HG03439 (cell line): ENCODE data around the gene UTP11.
"Not testable (repeated sequence)": the region's sequence is repeated elsewhere in the genome, so short reads cannot be mapped to it uniquely, and the experiment has no call there.

Experiments used
- ATAC-seq: cut with Tn5 transposase; IDR thresholded peaks from one replicate; pipeline ENCODE4 v1.9.1; 2021; ENCODE audit warnings: mild to moderate bottlenecking, moderate library complexity; ENCODE audit not compliant: unreplicated experiment

UTP11 gene

GRCh38 chr1:38027201-38028104, 14.9 kb downstream of the UTP11 start:
- peak; percentile 1 for ATAC-seq

DNA sequence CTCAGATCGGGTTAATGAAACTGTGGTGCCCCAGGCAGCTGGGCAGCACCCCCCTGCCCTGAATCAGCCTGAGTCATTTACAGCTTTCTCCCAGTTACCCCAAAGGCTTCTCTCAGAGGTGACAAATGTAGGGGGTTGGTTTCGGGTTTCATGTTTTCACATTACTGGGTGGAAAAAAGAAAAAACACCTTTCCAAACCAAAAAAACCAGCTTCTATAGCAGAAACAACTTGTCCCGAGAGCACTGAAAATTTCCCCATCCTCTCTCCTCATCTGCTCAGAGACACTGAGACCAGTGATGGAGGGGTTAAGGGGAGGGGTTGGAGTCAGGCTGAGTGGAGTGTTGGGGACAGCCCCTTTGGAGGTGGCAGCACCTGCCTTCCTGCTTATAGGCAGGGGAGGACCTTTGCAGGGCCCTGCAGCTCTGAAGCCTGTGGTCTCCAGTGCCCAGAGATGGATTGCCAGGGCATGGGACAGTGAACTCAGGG, 15.6 kb downstream of the UTP11 start:
- ATAC-seq: peak; percentile 68

DNA sequence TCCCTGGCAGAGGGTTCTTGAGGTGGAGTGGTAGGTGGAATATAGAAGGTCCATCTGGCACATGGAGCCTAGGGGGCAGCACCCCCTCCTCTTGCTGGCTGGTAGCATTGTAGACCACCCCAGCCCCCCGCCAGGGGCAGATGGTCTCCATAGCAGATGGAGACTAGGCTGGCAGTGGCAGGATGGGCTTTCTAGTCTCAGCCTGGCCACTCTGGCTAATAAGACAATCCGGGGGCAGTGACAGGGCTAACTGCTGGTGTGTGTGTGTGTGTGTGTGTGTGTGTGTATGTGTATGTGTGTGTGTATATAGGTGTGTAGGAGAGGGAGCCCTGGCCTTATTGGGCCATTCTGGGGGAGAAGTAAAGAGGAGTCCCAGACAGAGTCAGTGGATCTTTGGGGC, 16.1 kb downstream of the UTP11 start:
- no peak for ATAC-seq

DNA sequence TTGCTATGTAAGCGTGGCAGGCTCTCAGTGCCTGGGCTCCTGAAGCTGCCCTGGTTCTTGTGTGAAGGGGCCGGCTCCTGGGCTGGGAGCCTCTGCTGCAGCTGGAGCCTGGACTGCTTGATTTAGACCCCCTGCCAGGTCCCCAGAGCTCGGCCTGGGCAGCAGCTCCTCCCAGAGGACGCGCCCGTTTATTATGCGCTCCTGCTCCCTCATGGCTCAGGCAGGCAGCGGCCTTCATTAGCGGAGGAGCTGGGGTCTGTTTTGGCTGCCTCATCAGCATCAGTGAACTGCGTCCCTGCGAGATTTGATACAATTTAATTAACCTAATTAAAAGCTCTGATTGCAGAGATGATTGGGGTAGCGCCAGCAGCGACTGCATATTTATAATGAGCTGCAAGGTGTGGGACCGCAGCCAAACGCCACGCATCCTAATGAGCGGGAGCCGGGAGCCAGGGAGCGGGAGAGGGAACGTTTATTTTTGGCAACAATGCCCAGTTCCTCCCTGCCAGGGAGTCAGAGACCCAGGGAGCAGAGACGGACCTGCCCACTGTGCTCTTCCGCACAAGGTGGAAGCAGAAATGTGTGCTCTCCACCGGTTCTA, 16.6 kb downstream of the UTP11 start:
- ATAC-seq: no peak

DNA sequence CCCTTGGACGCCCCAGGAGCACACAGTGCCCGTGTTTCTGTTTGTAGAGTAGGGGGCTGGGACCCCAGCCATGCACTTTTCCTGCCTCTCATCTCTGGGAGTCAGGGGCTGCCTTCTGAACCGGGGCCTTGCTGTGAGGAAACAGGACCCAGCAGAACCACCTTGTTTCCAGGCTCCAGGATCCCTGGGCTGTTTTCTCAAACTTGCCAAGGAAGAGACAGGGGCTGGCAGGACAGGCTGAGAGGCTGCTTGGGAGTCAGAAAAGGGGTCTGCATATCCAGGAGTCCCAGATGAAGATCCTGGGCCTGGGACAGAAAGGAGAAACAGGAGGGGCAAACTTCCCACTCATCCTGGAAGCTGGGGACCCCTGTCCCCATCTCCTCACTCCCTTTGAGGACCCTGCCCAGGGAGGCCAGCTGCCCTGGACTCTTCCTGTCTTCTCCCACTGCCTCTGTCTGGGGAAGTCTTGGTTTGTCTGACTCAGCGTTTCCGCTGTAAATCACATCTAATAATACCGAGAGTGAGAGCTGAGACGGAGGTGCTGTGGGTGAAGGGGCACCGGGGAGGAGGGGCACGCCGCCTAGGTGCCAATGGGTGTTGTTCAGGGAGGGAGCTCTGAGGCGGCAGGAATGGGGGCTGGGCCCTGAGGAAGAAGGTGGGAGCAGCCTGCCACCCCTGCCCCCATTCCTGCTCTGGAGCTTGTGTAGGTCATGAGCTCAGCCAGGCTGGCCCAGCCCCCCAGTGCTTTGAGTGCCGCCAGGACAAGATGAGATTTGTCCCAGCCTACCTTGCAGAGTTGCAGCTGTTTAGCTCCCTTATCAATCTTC, 17.4 kb downstream of the UTP11 start:
- no peak for ATAC-seq

GRCh38 chr1:38030596-38031512, 18.3 kb downstream of the UTP11 start:
- ATAC-seq: no peak

DNA sequence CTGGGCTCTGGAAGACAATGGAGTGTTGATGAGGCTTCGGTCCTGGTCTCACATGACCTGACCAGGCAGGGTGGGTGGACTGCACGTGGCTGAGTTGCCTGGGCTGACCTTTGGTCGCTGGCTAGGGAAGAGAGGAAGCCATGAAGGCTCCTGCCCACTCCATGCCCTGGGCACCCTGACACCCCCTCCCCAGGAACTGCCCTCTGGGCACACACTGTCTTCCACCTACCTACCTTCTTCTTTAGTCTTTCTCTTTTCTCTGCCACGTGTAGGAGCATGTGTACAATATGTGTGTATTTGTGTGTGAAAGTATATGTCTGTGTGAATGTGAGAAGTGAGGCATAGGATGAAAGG, 19.0 kb downstream of the UTP11 start:
- no peak for ATAC-seq

DNA sequence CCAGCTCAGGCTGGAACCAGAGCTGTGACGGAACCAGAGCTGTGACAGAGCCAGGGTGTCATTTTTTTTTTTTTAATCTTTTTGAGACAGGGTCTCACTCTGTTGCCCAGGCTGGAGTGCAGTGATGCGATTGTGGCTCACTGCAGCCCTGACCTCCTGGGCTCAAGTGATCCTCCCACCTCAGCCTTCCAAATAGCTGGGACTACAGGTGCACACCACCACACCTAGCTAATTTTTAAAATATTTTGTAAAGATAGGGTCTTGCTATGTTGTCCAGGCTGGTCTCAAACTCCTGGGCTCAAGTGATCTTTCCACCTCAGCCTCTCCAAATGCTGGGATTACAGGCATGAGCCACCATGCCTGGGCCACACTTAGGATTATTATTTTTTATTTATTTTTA, 20.5 kb downstream of the UTP11 start:
- not testable (repeated sequence) for ATAC-seq

DNA sequence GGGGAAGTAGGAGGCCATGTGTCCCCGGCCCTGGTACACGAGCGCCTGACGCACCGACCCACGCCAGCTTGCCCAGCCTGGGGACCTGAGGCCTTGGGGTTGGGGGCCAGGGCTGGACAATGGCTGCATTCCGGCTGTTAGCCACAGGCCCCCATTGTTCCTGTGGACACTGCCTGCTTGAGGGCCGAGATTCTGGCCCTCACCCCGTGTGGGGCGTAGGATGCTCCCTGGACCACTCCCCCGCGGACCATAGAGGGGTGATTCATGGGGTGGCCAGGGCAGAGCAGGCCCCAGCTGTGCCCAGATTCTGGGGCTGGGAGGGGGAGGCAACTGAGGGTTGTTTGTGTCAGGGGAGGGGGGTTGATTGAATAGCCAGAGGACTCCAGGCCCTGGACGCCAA, 22.3 kb downstream of the UTP11 start:
- ATAC-seq: no peak

GRCh38 chr1:38037221-38037939, 24.8 kb downstream of the UTP11 start:
- no peak for ATAC-seq

- ATAC-seq: no peak
These were observed 26.3 kb downstream of the UTP11 start for GRCh38 chr1:38038861-38039260.

- no peak for ATAC-seq
These were observed 27.0 kb downstream of the UTP11 start for GRCh38 chr1:38039331-38040088.

- no peak for ATAC-seq
These were observed 29.7 kb downstream of the UTP11 start for GRCh38 chr1:38041936-38042834.

- no peak for ATAC-seq
These were observed 30.7 kb downstream of the UTP11 start for GRCh38 chr1:38043036-38043747.

- ATAC-seq: no peak
These were observed 32.0 kb downstream of the UTP11 start for GRCh38 chr1:38044221-38045215.
